H9 (cell line): ENCODE measurements around the gene AK8. TPM values are rescaled to one million over a fixed set of nuclear protein-coding genes. Genes with fewer than 3 reads are reported as not detected.

Experiments
- DNase-seq: peaks from one replicate; pipeline ENCODE4 v3.0.0-alpha.2; 2017
- H2AFZ ChIP-seq: one replicate; pipeline ENCODE4 v1.6.1; 2013; ENCODE audit warnings: mild to moderate bottlenecking, low read length, control low read depth, moderate library complexity
- H2AK5ac ChIP-seq: 2 replicates; pipeline ENCODE4 v1.6.1; 2013; ENCODE audit warnings: low read length, control low read depth, mixed read lengths; ENCODE audit not compliant: insufficient read length
- H2BK120ac ChIP-seq: one replicate; pipeline ENCODE4 v1.6.1; 2013; ENCODE audit warnings: low read depth, mild to moderate bottlenecking, low read length, control low read depth, inconsistent platforms; ENCODE audit not compliant: poor library complexity, severe bottlenecking
- H2BK12ac ChIP-seq: 2 replicates; pipeline ENCODE4 v1.6.1; 2013; ENCODE audit warnings: low read length, control low read depth, mixed read lengths, low read depth; ENCODE audit not compliant: insufficient read length
- H2BK15ac ChIP-seq: 2 replicates; pipeline ENCODE4 v1.6.1; 2013; ENCODE audit warnings: low read depth, low read length, control low read depth
- H2BK20ac ChIP-seq: one replicate; pipeline ENCODE4 v1.6.1; 2013; ENCODE audit warnings: low read depth, mild to moderate bottlenecking, low read length, control low read depth, inconsistent platforms; ENCODE audit not compliant: poor library complexity, severe bottlenecking
- H2BK5ac ChIP-seq: 2 replicates; pipeline ENCODE4 v1.6.1; 2013; ENCODE audit warnings: low read length, control low read depth, mixed read lengths; ENCODE audit not compliant: insufficient read length
- H3K14ac ChIP-seq: 2 replicates; pipeline ENCODE4 v1.6.1; 2013; ENCODE audit warnings: low read length, control low read depth; ENCODE audit not compliant: insufficient read depth
- H3K18ac ChIP-seq: 2 replicates; pipeline ENCODE4 v1.6.1; 2013; ENCODE audit warnings: low read depth, mild to moderate bottlenecking, mixed read lengths, low read length, control low read depth; ENCODE audit not compliant: insufficient read length
- H3K23ac ChIP-seq: 2 replicates; pipeline ENCODE4 v1.6.1; 2013; ENCODE audit warnings: low read length, control low read depth, mixed read lengths, low read depth; ENCODE audit not compliant: insufficient read length
- H3K23me2 ChIP-seq: 2 replicates; pipeline ENCODE4 v1.6.1; 2013; ENCODE audit warnings: low read depth, mild to moderate bottlenecking, mixed read lengths, low read length, control low read depth; ENCODE audit not compliant: insufficient read length, poor library complexity, severe bottlenecking
- H3K27ac ChIP-seq: 2 replicates; pipeline ENCODE4 v1.5.1; 2013; ENCODE audit warnings: low read length, control low read depth, mixed read lengths, low read depth; ENCODE audit not compliant: insufficient read length
- H3K27me3 ChIP-seq: 2 replicates; pipeline ENCODE4 v1.6.1; 2013; ENCODE audit warnings: low read length, control low read depth, inconsistent platforms; ENCODE audit not compliant: insufficient read depth
- H3K4ac ChIP-seq: 2 replicates; pipeline ENCODE4 v1.6.1; 2013; ENCODE audit warnings: low read depth, mild to moderate bottlenecking, control low read depth, inconsistent platforms, low read length, moderate library complexity
- H3K4me1 ChIP-seq: 2 replicates; pipeline ENCODE4 v1.6.1; 2013; ENCODE audit warnings: low read length, control low read depth, inconsistent platforms; ENCODE audit not compliant: insufficient read depth
- H3K4me2 ChIP-seq: 2 replicates; pipeline ENCODE4 v1.6.1; 2013; ENCODE audit warnings: low read length, control low read depth, mixed read lengths; ENCODE audit not compliant: insufficient read length, insufficient read depth
- H3K56ac ChIP-seq: 2 replicates; pipeline ENCODE4 v1.6.1; 2013; ENCODE audit warnings: low read depth, mild to moderate bottlenecking, mixed read lengths, low read length, control low read depth; ENCODE audit not compliant: insufficient read length
- H3K79me1 ChIP-seq: 2 replicates; pipeline ENCODE4 v1.6.1; 2013; ENCODE audit warnings: low read depth, mild to moderate bottlenecking, moderate library complexity, low read length, control low read depth, inconsistent platforms; ENCODE audit not compliant: insufficient read depth, poor library complexity, severe bottlenecking
- H3K79me2 ChIP-seq: 2 replicates; pipeline ENCODE4 v1.6.1; 2013; ENCODE audit warnings: low read length, control low read depth, inconsistent platforms; ENCODE audit not compliant: insufficient read depth
- H3K9ac ChIP-seq: 2 replicates; pipeline ENCODE4 v1.6.1; 2013; ENCODE audit warnings: low read length, control low read depth, mixed read lengths; ENCODE audit not compliant: insufficient read length; ENCODE audit errors: extremely low read depth
- H3K9me3 ChIP-seq: one replicate; pipeline ENCODE4 v1.6.1; 2013; ENCODE audit warnings: low read depth, low read length, inconsistent platforms; ENCODE audit not compliant: control insufficient read depth
- H3T11ph ChIP-seq: one replicate; pipeline ENCODE4 v1.6.1; 2013; ENCODE audit warnings: mild to moderate bottlenecking, low read length, control low read depth, inconsistent platforms
- H4K20me1 ChIP-seq: one replicate; pipeline ENCODE4 v1.6.1; 2013; ENCODE audit not compliant: control insufficient read depth, insufficient read length, insufficient read depth
- H4K5ac ChIP-seq: 2 replicates; pipeline ENCODE4 v1.6.1; 2013; ENCODE audit warnings: low read depth, mild to moderate bottlenecking, mixed read lengths, low read length, control low read depth; ENCODE audit not compliant: insufficient read length
- H4K8ac ChIP-seq: replicated peaks from 2 replicates; pipeline ENCODE4 v1.6.1; 2013; ENCODE audit warnings: low read length, control low read depth, mixed read lengths, low read depth; ENCODE audit not compliant: insufficient read length
- H4K91ac ChIP-seq: 2 replicates; pipeline ENCODE4 v1.6.1; 2013; ENCODE audit warnings: low read depth, mild to moderate bottlenecking, moderate library complexity, mixed read lengths, low read length, control low read depth; ENCODE audit not compliant: insufficient read length
- H3K27ac Mint-ChIP-seq, 3 experiments: 2 replicates in 2 of 3; 3 replicates in 1 of 3; pipeline ENCODE4 v1.8.0; 2020 to 2021; ENCODE audit warnings: mixed read lengths in 3 of 3, mild to moderate bottlenecking in 1 of 3, moderate library complexity in 1 of 3
- H3K27me3 Mint-ChIP-seq: 2 replicates; pipeline ENCODE4 v1.8.0; 2021; ENCODE audit warnings: low read depth, mild to moderate bottlenecking, moderate library complexity, mixed read lengths
- H3K36me3 Mint-ChIP-seq, 3 experiments: 2 replicates in 2 of 3; 3 replicates in 1 of 3; pipeline ENCODE4 v1.8.0; 2020 to 2021; ENCODE audit warnings: low read depth in 3 of 3, mixed read lengths in 3 of 3; ENCODE audit not compliant: insufficient read depth in 1 of 3
- H3K4me1 Mint-ChIP-seq, 2 experiments: 2 replicates each; pipeline ENCODE4 v1.8.0; 2020; ENCODE audit warnings: mixed read lengths in 2 of 2
- H3K4me3 Mint-ChIP-seq, 2 experiments: 2 replicates in 1 of 2; 3 replicates in 1 of 2; pipeline ENCODE4 v1.8.0; 2020 to 2021; ENCODE audit warnings: mild to moderate bottlenecking in 2 of 2, mixed read lengths in 2 of 2, moderate library complexity in 1 of 2
- H3K9me3 Mint-ChIP-seq, 2 experiments: 2 replicates in 1 of 2; 3 replicates in 1 of 2; pipeline ENCODE4 v1.8.0; 2020; ENCODE audit warnings: mild to moderate bottlenecking in 2 of 2, mixed read lengths in 2 of 2, moderate library complexity in 1 of 2
- CTCF ChIP-seq: fragments of 200-600 bp; sonication (generic); conservative IDR thresholded peaks from 3 replicates; pipeline ENCODE4 v1.8.0; 2021; ENCODE audit warnings: antibody characterized with exemption, mild to moderate bottlenecking
- WGBS: extraction: QIAGEN DNeasy Blood & Tissue Kit; methylation state at CpG from one replicate; pipeline ENCODE4 v1.1.7; 2013; ENCODE audit warnings: missing lambda C conversion rate, low lambda C conversion rate, mixed read lengths; ENCODE audit not compliant: insufficient read length; ENCODE audit errors: extremely low coverage; 5-methylcytosine and 5-hydroxymethylcytosine counted together
- total RNA-seq: library from RNA; stranded (reverse); gene quantifications from 2 replicates; pipeline ENCODE4 v1.2.1, GENCODE V29; 2021

AK8 gene
- total RNA-seq, 1 experiment from 2014 or later = 0.44 TPM

DNA sequence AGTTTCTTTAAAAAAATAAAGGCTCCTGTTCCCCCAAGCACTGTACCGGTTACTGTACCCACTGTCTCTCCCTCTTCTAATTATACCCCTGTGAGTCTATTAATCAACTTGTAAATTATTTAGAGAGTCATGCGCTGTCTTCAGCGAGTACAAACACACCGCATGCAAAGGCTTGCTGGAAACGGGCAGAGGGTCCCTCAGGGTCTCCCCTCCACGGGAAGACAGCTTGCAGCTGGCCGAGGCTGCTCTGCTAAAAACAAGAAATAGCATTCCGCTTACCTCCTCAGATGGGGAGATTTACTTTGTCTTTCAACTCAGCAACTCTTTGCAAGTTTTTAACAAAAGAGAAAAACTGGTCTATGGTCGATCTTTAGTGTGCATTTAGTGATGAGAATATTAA is 71.8 kb downstream of the AK8 start:
- WGBS = no CpG with 5 or more reads among the region's 9 CpGs
- DNase-seq = no peak
- no peak overlapping the region for H2BK5ac ChIP-seq
- H3K4me2 ChIP-seq = peak overlapping the region; percentile 22
- no peaks in the 10 kb centered on the region for H3K9me3 ChIP-seq
- H3K27me3 ChIP-seq = no peaks in the 10 kb centered on the region
- no peak overlapping the region for H3K18ac ChIP-seq
- peaks cover 33 to 34% of the 10 kb centered on the region in 2 experiments for H3K4me1 Mint-ChIP-seq
- no peaks in the 10 kb centered on the region for H4K20me1 ChIP-seq
- no peak overlapping the region for H4K91ac ChIP-seq
- TF ChIP-seq CTCF = no peak
- no peak overlapping the region for H3K4ac ChIP-seq
- no peak overlapping the region for H2AK5ac ChIP-seq
- H3K79me1 ChIP-seq = no peaks in the 10 kb centered on the region
- H3K4me1 ChIP-seq = peaks cover 4% of the 10 kb centered on the region; the same call in 1 of the 2 replicates
- peaks cover 10% of the 10 kb centered on the region for H3K27me3 Mint-ChIP-seq
- no peaks in the 10 kb centered on the region for H3K79me2 ChIP-seq
- H3K9ac ChIP-seq = no peak overlapping the region
- no peak overlapping the region for H2BK20ac ChIP-seq
- H3K9me3 Mint-ChIP-seq = peaks cover 0 to 7% of the 10 kb centered on the region in 2 experiments; a peak in 2 of 5 replicates
- no peak overlapping the region for H4K8ac ChIP-seq
- H3K23me2 ChIP-seq = no peaks in the 10 kb centered on the region
- no peak overlapping the region for H4K5ac ChIP-seq
- no peak overlapping the region for H3K23ac ChIP-seq
- no peak overlapping the region for H2AFZ ChIP-seq
- no peak overlapping the region for H3K27ac ChIP-seq
- H2BK12ac ChIP-seq = no peak overlapping the region
- no peak overlapping the region for H2BK15ac ChIP-seq
- H3K14ac ChIP-seq = no peak overlapping the region
- H3K4me3 Mint-ChIP-seq = no peak overlapping the region; a peak in 1 of 5 replicates
- peak overlapping the region in 1 of 3 experiments; percentile 84; a peak in 3 of 7 replicates for H3K27ac Mint-ChIP-seq
- no peak overlapping the region for H3K56ac ChIP-seq
- H2BK120ac ChIP-seq = no peak overlapping the region
- no peak overlapping the region for H3T11ph ChIP-seq
- H3K36me3 Mint-ChIP-seq = no peaks in the 10 kb centered on the region; a peak in 1 of 7 replicates
